Lung (tissue), 12 donors: ENCODE results near the gene ZNF532. TPM values are rescaled to one million over a fixed set of nuclear protein-coding genes. Genes with fewer than 3 reads are reported as not detected.

ENCODE experiments used
- ATAC-seq: fragments of 200-7000 bp; cut with Tn5 transposase; one replicate; pipeline ENCODE4 v1.9.1; 2020; ENCODE audit warnings: moderate number of reproducible peaks; ENCODE audit not compliant: insufficient read depth, low FRiP score
- DNase-seq, 3 donors: peaks; one replicate each; pipeline ENCODE4 v3.0.0-alpha.2; 2013 to 2017
- H3K27ac ChIP-seq, 2 donors: one replicate each; pipeline ENCODE4 v1.5.1; 2013; ENCODE audit warnings: mild to moderate bottlenecking in 2 of 2, moderate library complexity in 2 of 2, control low read depth in 1 of 2, inconsistent platforms in 1 of 2, low read depth in 1 of 2, low read length in 1 of 2
- H3K27me3 ChIP-seq, 3 donors: one replicate each; pipeline ENCODE4 v1.5.1; 2013; ENCODE audit warnings: low read length in 2 of 3; ENCODE audit not compliant: control insufficient read depth in 3 of 3, insufficient read depth in 3 of 3
- H3K36me3 ChIP-seq, 4 donors: one replicate each; pipeline ENCODE4 v1.5.1; 2013; ENCODE audit warnings: low read length in 4 of 4, mild to moderate bottlenecking in 1 of 4, moderate library complexity in 1 of 4; ENCODE audit not compliant: control insufficient read depth in 4 of 4, insufficient read depth in 4 of 4
- H3K4me1 ChIP-seq, 5 donors: one replicate each; pipeline ENCODE4 v1.5.1; 2013; ENCODE audit warnings: low read length in 5 of 5, mild to moderate bottlenecking in 2 of 5, moderate library complexity in 1 of 5; ENCODE audit not compliant: control insufficient read depth in 5 of 5, insufficient read depth in 5 of 5
- H3K4me3 ChIP-seq: one replicate; pipeline ENCODE4 v1.5.1; 2013; ENCODE audit warnings: mild to moderate bottlenecking, control low read depth, moderate library complexity
- H3K9ac ChIP-seq, 2 donors: one replicate each; pipeline ENCODE4 v1.5.1; 2013; ENCODE audit warnings: low read length in 2 of 2, control low read depth in 1 of 2; ENCODE audit not compliant: insufficient read depth in 1 of 2
- H3K9me3 ChIP-seq, 4 donors: one replicate each; pipeline ENCODE4 v1.5.1; 2013; ENCODE audit warnings: low read length in 3 of 4, mild to moderate bottlenecking in 1 of 4, moderate library complexity in 1 of 4; ENCODE audit not compliant: control insufficient read depth in 4 of 4, insufficient read depth in 3 of 4
- CTCF ChIP-seq: IDR thresholded peaks from 2 replicates; pipeline ENCODE4 v1.5.1; 2012; ENCODE audit warnings: mild to moderate bottlenecking; ENCODE audit errors: control extremely low read depth, extremely low read depth
- WGBS, 2 donors: extraction: QIAGEN DNeasy Blood & Tissue Kit; methylation state at CpG; one replicate each; pipeline ENCODE4 v1.1.7; 2013; 5-methylcytosine and 5-hydroxymethylcytosine counted together
- polyA plus RNA-seq, 2 donors: library from polyadenylated mRNA; stranded (reverse); fragments of 200-250 nt; gene quantifications; one replicate each; pipeline ENCODE4 v1.2.1, GENCODE V29; 2013
- total RNA-seq, 2 donors: library from RNA; depleted of rRNA in 1 of 2; stranded (reverse); fragments of >200 nt in 1 of 2; gene quantifications; one replicate each; pipeline ENCODE4 v1.2.1, GENCODE V29; 2014 to 2021
- donor health status: control.
- donor health status: control.
- donor health status: Bipolar disorder and iron deficiency.
- donor health status: healthy.
- donor health status: DM: yes; HTN: yes; CAD: no.

The ZNF532 gene
- total and polyA plus RNA-seq, 4 donors: 12.3 to 128 (median 38.6) TPM

GRCh38 chr18:58892488-58892887 lies 27.8 kb downstream of the ZNF532 start:
- H3K4me1 ChIP-seq: peaks cover 5 to 24% (median 14%) of the 10 kb centered on the region in 5 donors
- H3K27me3 ChIP-seq: no peaks in the 10 kb centered on the region
- no peaks in the 10 kb centered on the region for H3K9me3 ChIP-seq
- DNase-seq (no peak), ATAC-seq (no peak)
- TF ChIP-seq CTCF: no peak
- H3K9ac ChIP-seq: no peak overlapping the region
- 69 to 80% methylated on average over 6 of the region's 6 CpGs for WGBS, 2 donors
- no peak overlapping the region for H3K4me3 ChIP-seq
- H3K27ac ChIP-seq: no peak overlapping the region
- H3K36me3 ChIP-seq: peaks cover 0 to 8% (median 3%) of the 10 kb centered on the region in 4 donors

- no peak overlapping the region for H3K9ac ChIP-seq
- TF ChIP-seq CTCF: no peak
- H3K27me3 ChIP-seq: no peaks in the 10 kb centered on the region
- no peak overlapping the region for H3K4me3 ChIP-seq
- no peak overlapping the region for H3K27ac ChIP-seq
- H3K36me3 ChIP-seq: peaks cover 0 to 8% (median 3%) of the 10 kb centered on the region in 4 donors
- no peak for ATAC-seq
- H3K4me1 ChIP-seq: peaks cover 5 to 24% (median 14%) of the 10 kb centered on the region in 5 donors
- no peaks in the 10 kb centered on the region for H3K9me3 ChIP-seq
- 94 to 95% methylated on average over 12 of the region's 12 CpGs for WGBS, 2 donors
- no peak for DNase-seq
Measured at GRCh38 chr18:58893388-58894099, 28.9 kb downstream of the ZNF532 start.

- no peak for ATAC-seq
- TF ChIP-seq CTCF: no peak
- no peak overlapping the region for H3K27ac ChIP-seq
- no peak for DNase-seq
- H3K9me3 ChIP-seq: no peaks in the 10 kb centered on the region
- H3K4me3 ChIP-seq: no peak overlapping the region
- H3K36me3 ChIP-seq: peaks cover 0 to 7% (median 2%) of the 10 kb centered on the region in 4 donors
- peaks cover 5 to 24% (median 14%) of the 10 kb centered on the region in 5 donors for H3K4me1 ChIP-seq
- no peak overlapping the region for H3K9ac ChIP-seq
- 73 to 85% methylated on average over 6 of the region's 6 CpGs for WGBS, 2 donors
- no peaks in the 10 kb centered on the region for H3K27me3 ChIP-seq
Measured at GRCh38 chr18:58894930-58895329, 30.3 kb downstream of the ZNF532 start.
